HCT116 (cell line): Measurements from ENCODE around the gene MGST2.

Experiments
- CTCF ChIP-seq, 3 experiments: fragments of 200-600 bp in 1 of 3; sonication (generic) in 1 of 3; IDR thresholded peaks in 2 of 3; conservative IDR thresholded peaks in 1 of 3; 2 replicates each; pipeline ENCODE4 v1.5.1; 2012 to 2017; ENCODE audit warnings: low read depth in 2 of 3, low read length in 2 of 3, antibody characterized with exemption in 1 of 3, borderline replicate concordance in 1 of 3, control low read depth in 1 of 3, mild to moderate bottlenecking in 1 of 3, mixed read lengths in 1 of 3, mixed run types in 1 of 3, moderate library complexity in 1 of 3; ENCODE audit not compliant: insufficient read depth in 1 of 3
- EGR1 ChIP-seq: IDR thresholded peaks from 2 replicates; pipeline ENCODE4 v1.6.1; 2012; ENCODE audit warnings: low read depth
- EZH2 ChIP-seq: fragments of 200-600 bp; sonication (generic); IDR thresholded peaks from 2 replicates; pipeline ENCODE4 v1.6.1; 2017; ENCODE audit warnings: antibody characterized with exemption, mixed run types
- EZH2phosphoT487 ChIP-seq: fragments of 200-600 bp; IDR thresholded peaks from 2 replicates; pipeline ENCODE4 v1.6.1; 2018; ENCODE audit warnings: antibody characterized with exemption, borderline replicate concordance
- POLR2A ChIP-seq: IDR thresholded peaks from 2 replicates; pipeline ENCODE4 v1.7.0; 2011; ENCODE audit warnings: borderline replicate concordance; ENCODE audit not compliant: insufficient read depth, insufficient read length; ENCODE audit errors: extremely low read depth
- SIN3A ChIP-seq: IDR thresholded peaks from 2 replicates; pipeline ENCODE4 v1.6.1; 2012; ENCODE audit warnings: low read depth
- SP1 ChIP-seq: IDR thresholded peaks from 2 replicates; pipeline ENCODE4 v1.6.1; 2012; ENCODE audit warnings: low read depth
- SRF ChIP-seq: IDR thresholded peaks from 2 replicates; pipeline ENCODE4 v1.6.1; 2012; ENCODE audit warnings: low read depth

- TF ChIP-seq EZH2 (no peak), SP1 (no peak), CTCF (IDR thresholded peaks at IDR 0.05 in 2 of 3, conservative IDR thresholded peaks at IDR 0.05 in 1 of 3; ENCODE audit: borderline replicate concordance in 1 of 3, insufficient read depth in 1 of 3, low read depth in 2 of 3, low read length in 2 of 3) (no peak), EZH2phosphoT487 (no peak), POLR2A (no peak), SIN3A (no peak), SRF (no peak), EGR1 (no peak)
Measured at GRCh38 chr4:139753686-139754085, 88.1 kb downstream of the MGST2 start.
